Fibroblast of peridontal ligament (primary cell): ENCODE results near the gene PRLH.

ENCODE experiments used
- DNase-seq: peaks from one replicate; pipeline ENCODE4 v3.0.0-alpha.2; 2010; ENCODE audit errors: extremely low read depth

Gene PRLH

DNA sequence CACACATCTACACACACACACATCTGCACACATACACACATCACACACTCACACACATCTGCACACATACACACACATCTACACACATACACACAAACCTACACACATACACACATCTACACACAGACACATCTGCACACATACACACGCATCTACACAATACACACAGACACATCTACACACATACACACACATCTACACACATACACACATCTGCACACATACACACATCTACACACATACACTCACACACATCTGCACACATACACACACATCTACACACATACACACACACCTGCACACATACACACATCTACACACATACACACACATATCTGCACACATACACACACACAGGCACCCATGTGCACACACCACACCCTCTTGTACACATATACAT lies 400 bp upstream of the PRLH start:
- DNase-seq = no peak

DNA sequence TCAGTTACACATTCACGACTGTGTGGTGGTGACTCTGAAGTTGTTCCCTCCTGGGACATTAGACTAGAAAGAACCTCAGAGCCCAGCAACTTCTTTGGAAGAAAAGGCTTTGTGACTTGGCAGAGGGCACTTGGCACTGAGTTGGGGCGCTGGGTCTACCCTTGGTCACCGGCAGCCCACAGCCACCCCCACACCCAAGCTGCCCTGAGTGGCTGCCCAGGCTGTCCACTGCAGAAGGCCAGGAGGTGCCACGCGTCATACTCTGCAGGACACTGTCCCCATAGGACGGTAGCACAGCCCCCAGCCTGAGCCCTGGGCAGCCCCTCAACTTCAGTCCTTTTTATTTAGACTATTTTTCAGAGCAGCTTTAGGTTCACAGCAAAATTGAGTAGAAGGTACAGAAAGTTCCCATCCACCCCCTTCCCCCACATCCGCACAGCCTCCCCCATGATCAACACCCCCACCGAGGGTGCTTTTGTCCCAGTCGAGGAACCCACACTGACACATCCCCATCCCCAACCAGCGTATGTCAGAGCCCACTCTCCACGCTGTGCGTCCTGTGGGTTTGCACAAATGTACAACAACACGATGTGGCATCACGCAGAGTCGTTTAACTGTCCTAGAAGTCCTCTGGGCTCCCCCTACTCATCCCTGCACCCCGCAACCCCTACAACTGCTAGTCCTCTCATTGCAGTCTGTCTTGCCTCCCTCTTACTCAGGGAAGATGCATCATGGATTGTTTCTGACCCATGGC lies 1.1 kb downstream of the PRLH start:
- no peak for DNase-seq

DNA sequence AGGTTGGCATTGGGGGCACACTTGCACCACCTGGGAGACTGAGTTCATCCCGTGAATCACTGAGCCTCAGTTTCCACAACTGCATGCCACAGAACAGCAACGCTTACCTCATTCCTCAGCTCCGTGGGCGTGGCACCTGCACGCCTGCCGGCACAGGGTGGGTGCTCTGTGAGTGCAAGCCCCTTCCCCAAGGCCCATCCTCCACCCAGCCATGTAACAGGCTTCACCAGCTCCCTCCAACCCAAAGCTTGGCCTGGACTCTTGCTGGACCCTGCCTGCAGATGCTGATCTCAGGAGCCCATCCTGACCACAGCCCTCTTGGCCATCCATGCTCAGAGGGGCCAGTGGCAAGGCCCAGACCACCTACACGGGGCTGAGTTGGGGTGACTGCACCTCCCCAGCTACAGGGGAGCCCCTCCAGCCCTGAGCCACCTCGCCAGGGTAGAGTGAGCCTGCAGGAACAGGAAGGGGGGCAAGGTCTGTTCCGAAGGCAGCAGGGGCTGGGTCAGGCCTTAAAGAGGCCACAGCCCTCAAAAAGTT lies 1.8 kb downstream of the PRLH start:
- no peak for DNase-seq

DNA sequence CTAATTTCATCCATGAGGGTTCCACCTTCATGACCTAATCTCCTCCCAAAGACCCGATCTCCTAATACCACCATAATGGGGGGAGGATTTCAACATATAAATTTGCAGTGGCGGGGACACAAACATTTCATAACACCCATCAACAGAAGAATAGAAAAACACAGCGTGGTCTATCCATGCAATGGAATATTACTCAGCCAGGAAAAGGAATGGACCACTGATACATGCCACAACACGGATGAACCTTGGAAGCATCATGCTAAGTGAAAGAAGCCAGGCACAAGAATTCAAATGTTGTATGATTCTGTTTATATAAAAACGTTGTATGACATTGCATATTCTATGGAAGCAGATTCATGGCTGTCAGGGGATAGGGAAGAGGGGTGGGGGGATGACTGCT lies 2.7 kb downstream of the PRLH start:
- DNase-seq = no peak

DNA sequence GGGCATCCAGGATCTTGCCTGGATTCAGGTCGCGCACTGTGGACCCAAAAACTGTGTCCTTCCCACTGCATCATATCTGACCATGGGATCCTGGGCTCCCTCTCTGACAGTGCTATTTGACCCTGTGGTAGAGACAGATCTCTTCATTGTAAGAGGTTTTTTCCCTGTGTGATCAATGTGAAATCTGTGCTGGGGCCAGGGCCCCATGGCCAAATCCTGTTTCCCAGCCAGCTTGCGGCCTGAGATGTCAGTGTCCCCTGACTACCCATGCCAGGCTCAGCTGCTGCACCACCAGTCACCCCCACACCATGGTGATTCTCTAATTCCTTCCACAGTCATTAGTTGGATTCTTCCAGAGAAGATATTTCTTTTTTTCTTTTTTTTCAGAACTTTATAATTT lies 3.5 kb downstream of the PRLH start:
- DNase-seq = no peak

DNA sequence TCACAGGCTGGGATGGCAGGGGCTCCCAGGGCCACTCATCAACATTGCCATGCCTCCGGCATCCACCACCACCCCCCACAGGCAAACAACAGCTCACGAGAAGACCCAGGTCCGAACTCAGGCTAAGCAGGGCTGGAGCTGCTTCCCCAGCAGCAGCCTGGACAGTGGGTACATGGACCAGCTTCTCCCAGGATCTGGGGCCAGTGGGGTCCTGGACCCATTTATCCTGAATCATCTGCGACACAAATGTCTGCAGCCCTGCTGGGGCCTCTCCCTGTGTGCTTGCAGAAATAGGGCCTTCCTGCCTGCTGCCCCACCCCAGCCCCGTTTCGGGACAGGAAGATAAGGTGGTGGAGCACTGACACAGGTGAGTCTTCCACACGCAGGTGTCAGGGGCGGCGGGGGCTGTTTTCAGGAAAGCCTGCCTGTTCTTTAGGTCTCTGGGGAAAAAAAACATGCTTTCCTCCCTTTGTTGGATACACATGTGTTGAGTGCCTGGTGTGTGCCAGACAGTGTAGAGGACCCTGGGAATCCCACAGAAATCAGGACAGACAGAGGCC lies 4.5 kb downstream of the PRLH start:
- no peak for DNase-seq

DNA sequence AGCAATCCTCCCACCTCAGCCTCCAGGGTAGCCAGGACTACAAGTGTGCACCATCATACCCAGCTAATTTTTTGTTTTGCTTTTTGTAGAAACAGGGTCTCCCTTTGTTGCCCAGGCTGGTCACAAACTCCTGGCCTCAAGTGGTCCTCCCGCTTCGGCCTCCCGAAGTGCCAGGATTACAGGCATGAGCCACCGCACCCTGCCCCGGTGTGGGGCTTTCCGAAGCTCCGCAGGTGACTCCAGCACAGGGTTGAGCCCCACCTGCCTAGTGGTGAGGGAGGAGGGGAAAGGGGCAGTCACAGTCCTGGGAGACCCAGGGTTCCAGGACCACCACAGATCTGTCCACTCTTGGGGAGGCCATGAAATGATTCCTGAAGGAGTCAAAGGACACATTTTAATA lies 5.2 kb downstream of the PRLH start:
- DNase-seq = no peak

DNA sequence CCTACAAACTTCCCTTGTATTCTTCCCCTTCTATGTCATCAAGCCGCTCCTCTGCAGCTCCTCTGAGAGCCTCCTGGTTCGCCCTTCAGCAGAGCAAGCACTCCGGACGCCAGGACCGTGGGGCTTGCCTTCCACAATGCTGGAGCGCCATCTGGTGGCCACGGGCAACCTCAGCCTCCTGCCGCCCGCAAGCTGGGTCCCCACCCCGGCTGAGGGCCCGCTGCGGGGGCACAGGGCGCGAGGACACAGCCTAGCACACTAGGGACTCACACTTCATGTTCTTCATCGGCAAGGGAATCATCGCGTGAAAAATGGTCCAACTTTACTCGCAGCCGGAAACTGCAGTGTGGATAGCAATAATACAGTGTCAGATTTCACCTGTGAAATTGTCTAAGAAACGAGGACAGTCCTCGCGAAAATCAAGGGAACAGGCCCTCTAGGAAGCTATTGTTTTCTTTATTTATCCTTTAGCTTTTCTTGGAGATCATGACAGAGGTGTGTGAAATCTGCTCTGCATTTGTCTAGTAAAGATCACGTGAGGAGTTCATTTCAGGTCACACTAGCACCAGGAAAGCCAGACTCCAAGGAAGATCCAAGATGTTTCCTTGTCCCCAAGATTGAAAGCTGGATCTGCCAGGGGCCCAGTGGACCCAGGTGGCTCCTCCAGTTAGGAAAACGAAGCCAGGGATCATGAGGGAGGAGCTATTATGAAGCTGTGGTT lies 5.8 kb downstream of the PRLH start:
- DNase-seq = peak; percentile 92

DNA sequence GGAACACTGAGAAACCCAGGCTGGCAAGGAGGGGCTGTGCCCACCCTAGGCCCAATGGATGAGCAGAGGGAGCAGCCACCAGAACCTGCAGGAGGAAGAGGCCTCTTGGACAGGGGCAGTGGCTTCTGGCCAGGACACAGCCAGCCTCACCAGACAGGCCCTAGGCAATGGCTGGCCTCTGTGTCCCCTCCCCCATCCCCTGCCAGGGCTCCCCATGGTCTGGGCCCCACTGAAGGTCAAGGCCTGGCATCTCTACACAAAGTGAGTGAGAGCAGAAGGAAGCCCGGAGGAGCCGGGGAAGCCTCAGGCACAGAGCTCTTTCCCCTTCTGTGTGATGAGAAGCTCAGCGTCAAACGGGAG lies 6.3 kb downstream of the PRLH start:
- DNase-seq = no peak

DNA sequence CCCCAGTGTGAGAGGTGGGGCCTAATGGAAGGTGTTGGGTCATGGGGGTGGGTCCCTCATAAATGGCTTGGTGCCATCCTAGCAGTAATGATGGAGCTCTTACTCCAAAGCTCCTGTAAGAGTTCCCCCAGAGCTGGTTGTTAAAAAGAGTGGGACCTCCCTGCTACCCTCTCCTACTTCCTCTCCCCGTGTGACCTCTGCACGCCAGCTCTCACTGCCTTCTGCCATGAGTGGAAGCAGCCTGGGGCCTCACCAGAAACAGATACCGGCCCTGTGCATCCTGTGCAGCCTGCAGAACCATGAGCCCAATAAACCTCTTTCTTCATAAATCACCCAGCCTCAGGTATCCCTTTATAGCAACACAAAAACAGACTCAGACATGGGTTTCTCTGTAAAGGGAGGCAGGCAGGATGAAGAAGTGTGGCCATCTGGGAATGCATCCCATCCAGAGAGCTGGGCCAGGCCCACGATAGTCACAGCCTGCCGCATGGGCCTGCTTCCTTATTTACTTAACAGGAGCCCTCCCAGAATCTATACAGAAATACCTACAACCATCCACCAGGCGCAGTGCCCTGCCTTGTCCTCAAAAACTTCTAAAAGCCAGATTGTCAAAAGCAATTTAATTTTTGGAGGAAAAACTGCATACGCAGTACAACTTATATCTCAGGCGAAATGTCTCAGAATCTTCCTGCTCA lies 7.5 kb downstream of the PRLH start:
- DNase-seq = no peak

DNA sequence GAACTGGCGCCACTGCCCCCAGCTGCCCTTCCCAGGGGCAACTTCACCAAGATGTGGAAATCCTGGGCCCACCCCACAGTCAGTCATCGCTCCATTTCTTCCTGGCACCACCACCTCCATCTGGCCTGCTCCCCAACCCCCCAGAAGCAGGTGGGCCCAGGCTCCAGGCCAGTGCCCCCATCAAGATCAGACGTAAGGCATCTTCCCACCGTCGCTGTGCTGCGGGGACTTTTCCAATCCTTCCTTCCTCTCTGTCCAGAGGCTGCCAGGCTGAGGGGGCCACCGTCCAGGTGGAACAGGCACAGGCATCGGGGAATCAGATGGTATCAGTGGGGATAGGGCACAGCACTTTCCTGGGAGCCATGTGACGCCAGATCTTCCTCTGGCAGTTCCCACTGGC lies 8.1 kb downstream of the PRLH start:
- no peak for DNase-seq

DNA sequence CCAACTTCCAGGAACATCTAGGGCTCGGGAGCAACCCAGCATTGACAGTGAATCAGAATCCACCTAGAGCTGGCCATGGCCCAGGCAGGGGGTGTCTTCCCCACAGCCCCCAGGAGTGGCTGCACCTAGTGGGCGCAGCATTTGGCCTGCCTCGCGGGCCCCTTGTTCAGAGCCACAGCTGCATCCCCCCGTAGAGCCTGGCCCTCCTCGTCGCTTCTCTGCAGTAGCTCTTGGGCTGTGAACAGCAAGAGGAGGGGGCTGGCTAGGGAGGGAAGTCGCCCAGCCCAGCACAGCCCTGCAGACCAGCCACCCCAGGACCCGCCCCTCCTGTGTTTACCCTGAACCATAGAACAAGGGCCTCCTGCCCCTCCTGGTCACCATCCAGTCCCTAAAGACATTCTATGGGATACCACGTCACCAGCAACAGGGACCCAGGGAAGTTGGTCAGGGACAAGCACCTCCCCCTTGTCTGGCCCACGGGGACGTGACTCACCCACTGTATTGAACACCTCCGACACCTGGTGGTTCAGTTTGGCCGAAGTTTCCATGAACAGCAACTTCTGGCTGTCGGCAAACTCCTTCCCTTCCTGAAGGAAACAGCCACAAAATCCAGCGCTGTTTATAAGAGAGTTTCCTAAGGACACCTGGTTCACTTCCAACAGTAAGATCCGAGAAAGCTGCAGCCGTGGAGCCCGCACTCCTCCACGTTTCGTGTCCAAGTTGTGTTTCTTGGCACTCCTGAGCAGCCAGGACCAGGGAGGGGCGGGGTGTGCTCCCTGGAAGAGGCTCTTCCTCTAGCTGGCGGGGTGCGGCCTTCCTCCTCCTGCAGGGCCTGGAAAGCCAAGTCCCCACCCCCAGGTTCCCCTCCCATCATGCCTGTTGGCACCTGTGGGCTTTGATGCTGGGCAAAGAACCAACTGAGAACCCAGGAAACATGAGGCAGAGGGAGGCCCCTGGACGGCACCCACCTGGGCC lies 8.8 kb downstream of the PRLH start:
- no peak for DNase-seq

DNA sequence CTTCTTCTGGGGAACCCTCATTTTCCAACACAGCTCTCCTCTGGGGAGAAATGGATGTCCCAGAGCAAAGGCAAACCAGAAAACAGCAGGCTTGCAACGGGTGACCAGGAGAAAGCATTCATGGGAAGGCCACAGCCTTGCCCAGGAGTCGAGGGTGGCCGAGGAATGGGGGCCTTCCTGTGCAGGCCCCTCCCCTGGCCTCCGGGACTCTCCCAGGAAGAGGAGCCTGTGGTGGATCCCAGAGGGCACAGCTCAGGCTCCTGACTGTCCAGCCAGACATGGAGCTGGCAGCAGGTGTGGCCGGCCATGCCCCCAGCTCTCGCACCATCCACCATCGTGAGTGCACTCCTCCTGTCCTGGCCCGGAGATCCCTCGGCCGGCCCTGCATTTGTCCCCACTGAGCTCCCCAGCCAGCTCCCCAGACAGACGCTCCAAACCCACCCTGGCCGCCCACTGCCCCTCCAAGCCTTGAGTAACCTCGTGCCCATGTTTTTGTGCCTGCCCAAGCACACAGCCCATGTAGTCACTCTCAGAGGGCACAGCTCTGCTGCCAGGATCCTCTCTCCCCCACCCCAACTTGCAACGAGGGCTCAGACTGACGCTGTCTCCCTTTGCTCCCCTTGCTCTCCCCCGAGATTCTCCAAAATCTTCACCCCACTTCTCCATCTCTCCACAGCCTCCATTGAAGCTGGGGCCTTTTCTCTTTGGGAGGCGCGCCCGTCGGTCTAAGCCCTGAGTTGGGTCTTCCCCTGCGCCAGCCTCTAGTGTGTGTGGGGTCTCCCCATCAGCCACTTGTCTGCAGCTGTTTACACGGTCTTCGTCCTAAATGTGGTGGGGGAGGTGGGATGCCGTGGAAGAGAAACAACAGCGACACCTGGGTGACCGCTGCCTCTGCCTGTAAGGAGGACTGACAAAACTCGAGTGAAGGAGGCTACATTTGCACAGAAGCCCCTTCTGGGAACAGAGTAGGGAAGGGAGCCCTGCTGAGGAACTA lies 9.8 kb downstream of the PRLH start:
- DNase-seq = no peak

DNA sequence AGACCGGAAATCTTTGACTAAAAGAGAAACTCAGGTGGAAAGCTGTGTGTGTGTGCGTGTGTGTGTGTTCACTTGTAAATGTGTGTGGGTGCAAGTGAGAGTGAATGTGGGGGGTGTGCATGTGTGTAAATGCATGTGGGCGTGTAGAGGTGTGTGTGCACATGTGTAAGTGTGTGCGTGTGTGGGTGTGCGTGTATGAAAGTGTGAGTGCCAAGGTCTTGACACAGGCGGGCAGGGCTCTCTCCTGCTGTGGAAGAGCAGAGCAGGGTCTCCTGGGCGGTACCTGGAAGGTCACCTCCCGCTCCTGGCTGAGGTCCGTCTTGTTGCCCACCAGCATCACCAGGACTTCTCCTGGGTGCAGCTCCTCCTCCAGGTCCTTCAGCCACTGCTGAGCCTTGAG lies 10.6 kb downstream of the PRLH start:
- DNase-seq = no peak

DNA sequence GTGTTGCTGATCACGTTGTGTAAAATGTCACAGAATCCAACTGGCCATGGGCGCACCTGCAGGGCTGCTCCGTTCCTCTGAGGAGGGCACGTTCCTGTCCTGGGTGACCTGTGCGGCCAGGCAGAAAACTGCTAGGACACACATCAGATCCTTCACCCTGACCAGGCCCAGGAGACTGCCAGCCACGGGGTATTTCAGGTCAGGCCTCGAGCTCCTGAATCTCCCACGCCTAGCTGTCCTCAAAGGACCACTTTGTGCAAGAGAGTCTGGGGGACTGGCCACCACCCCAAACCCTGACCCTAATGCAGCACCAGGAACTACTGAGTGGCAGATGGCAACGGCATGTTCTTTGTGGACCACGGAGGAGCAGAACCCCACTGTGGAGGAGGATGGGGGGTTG lies 11.1 kb downstream of the PRLH start:
- DNase-seq = no peak

DNA sequence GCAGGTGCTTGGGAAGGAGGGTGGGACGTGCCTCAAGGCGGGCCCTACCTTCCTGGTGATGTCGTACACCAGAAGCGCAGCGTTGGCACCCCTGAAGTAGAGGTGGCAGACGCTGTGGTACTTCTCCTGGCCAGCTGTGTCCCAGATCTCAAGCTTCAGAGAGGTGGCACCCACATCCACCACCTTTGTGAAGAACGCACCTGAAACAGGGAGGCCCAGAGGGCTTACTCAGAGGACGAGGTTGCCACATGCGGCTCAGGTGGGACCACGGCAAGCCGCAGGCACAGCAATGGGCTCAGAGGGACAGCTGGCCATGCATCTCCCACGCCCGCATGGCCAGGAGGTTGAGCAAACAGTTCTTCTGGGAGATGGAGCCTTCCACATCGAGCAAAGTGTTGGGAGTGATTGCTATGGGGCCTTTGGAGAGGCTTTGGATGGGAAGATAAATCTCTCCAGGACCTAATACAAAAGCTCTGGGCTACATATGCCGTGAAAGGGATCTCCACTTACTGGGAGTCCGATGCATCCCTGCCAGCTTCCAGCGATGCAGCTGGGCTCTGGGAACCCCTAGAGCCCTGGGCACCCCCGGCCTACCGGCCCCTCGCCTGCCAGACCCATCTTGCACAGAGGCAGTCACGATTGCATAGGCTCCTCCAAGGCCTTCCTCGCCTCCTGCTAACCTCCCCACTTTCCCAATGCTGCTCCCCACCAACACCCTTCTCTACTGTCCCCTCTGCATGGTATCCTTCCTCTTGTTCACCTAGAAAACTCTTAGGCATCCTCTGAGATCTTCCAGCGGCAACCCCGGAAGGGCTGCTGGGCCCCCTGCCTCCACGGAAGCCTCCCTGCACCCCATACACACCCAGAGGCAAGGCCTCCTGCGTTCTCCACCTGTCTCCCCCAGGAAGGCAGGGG lies 11.8 kb downstream of the PRLH start:
- DNase-seq = no peak

DNA sequence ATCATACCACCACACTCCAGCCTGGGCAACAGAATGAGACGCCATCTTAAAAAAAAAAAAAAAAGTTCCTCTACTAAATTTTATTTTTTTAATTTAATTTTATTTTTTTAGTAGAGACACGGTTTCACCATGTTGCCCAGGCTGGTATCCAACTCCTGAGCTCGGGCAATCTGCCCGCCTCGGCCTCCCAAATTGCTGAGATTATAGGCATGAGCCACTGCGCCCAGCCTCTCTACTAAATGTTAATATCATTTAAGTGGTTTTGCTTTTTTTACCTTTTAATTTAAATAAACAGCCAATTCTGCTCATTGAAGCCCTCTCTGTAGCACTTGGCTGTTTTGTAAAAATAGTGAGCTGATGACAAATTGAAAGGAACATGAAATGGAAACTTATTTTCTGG lies 15.0 kb downstream of the PRLH start:
- no peak for DNase-seq

DNA sequence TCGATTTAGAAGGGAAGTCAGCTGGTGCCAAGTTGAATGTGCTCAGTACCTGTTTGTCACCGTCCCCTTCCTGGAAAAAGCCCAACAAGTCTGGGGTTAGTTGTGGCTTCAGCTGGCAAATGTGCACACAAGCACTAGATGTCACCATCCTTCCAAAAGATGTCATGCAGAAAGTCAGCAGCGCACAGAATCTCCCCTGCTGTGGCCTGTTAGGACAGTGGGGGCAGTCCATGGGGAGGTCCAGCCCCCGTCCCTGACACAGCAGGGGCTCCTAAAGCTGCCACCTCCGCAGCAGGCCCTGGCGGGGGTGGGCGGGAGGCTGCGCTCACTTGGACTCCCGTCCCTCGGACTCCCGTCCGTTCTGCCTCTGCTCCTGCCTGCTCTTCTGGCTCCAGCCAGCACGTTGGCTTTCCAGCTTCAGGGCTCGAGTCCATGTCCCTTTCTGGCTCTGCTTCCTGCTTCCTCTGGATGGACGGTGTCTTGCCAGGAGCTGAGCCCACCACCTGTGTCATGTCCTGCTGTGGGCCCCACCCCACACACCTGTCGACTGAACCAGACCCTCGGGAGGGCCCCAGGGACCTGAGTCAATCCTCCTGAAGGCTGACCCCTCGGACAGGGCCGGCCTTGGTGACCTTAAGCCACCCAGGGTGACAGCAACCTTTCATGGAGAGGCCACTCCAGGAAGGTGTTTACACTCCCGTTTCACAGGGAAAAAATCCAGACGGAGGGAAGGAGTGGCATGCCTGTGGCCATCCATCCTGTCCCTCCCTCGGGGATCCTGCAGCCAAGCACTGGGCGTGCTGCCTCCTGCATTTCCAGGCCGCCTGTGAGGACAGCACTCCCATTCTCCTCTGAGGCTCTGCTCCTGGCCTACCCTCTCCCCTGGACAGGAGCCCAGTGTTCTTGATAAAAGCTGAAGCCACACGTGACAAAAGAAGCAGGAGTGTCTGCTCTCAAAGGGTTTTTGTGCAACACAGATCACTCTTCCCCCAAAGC lies 15.7 kb downstream of the PRLH start:
- peak; percentile 72 for DNase-seq
